ENCODE results near the gene TNFRSF25.

GRCh38 chr1:6511056-6511455 lies 45.1 kb upstream of the TNFRSF25 start:
- no peak for TF ChIP-seq POLR2AphosphoS5 (IDR thresholded peaks at IDR 0.05; ENCODE audit: low read depth, low read length)
- TF ChIP-seq POLR2A (IDR thresholded peaks at IDR 0.05; ENCODE audit: low read depth, low read length), result no peak
- TF ChIP-seq TAF1 (IDR thresholded peaks at IDR 0.05; ENCODE audit: borderline replicate concordance, low read depth, low read length), result no peak
